Astrocyte of the spinal cord (primary cell): ENCODE measurements around the gene ZFPM1.

Experiments used
- DNase-seq: peaks from one replicate; pipeline ENCODE4 v3.0.0; 2011; ENCODE audit warnings: low read depth, low spot score
- H3K4me3 ChIP-seq: 2 replicates; pipeline ENCODE4 v1.5.1; 2011; ENCODE audit warnings: low read depth, mild to moderate bottlenecking, low read length, moderate library complexity
- CTCF ChIP-seq: IDR thresholded peaks from 2 replicates; pipeline ENCODE4 v1.5.1; 2012; ENCODE audit warnings: low read depth, mild to moderate bottlenecking, low read length, inconsistent platforms
- in situ Hi-C: cut with HindIII; loops from 2 replicates; pipeline ENCODE4 v1.10.0; 2017; ENCODE audit warnings: low sequenced_read_pairs

The ZFPM1 gene

GRCh38 chr16:88453611-88454522 is 787 bp downstream of the ZFPM1 start:
- DNase-seq, result no peak
- H3K4me3 ChIP-seq, result peak overlapping the region; percentile 40
- TF ChIP-seq CTCF, result no peak
- in situ Hi-C loops, result no loop called here

- TF ChIP-seq CTCF, result no peak
- peak overlapping the region; percentile 40 for H3K4me3 ChIP-seq
- no peak for DNase-seq
- in situ Hi-C loops, result no loop called here
Measured at GRCh38 chr16:88454523-88454947, 1.5 kb downstream of the ZFPM1 start.

- no peak for DNase-seq
- in situ Hi-C loops, result no loop called here
Measured at GRCh38 chr16:88455610-88456355, 2.7 kb downstream of the ZFPM1 start.

GRCh38 chr16:88456356-88457292 is 3.5 kb downstream of the ZFPM1 start:
- peak overlapping the region; percentile 40 for H3K4me3 ChIP-seq
- TF ChIP-seq CTCF, result no peak
- in situ Hi-C loops, result no loop called here
- no peak for DNase-seq

More at GRCh38 chr16:88455610-88456355, 2.7 kb downstream of the ZFPM1 start:
- peak overlapping the region; percentile 40 for H3K4me3 ChIP-seq
- no peak for TF ChIP-seq CTCF

- no peak for DNase-seq
- in situ Hi-C loops, result no loop called here
- no peak overlapping the region for H3K4me3 ChIP-seq
- no peak for TF ChIP-seq CTCF
Measured at GRCh38 chr16:88458039-88458772, 5.1 kb downstream of the ZFPM1 start.
